ENCODE data around the gene GJE1.
"Not testable (repeated sequence)": the region's sequence is repeated elsewhere in the genome, so short reads cannot be mapped to it uniquely, and the experiment has no call there.

Gene GJE1

GRCh38 chr6:142153196-142153595, 20.5 kb downstream of the GJE1 start:
- FAIRE-seq (no peak), DNase-seq (ENCODE audit: insufficient read length, low spot score) (no peak)
- no peak for TF ChIP-seq CTCF (IDR thresholded peaks at IDR 0.05; ENCODE audit: insufficient read depth, missing control alignments)

DNA sequence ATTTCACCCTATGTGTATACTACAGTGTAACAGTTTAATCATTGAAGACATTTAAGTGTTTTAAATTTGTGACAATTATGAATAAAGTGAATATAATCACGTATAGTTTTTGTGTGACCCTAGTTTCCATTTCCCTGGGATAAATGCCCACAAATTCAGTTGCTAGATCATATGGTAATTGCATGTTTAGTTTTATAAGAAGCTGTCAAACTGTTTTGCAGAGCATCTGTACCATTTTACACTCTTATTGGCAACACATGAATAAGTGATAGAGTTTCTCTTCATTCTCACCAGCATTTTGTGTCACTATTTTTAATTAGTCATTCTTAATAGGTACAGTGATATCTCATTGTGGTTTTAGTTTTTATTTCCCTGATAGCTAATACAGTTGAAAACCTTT, 21.6 kb downstream of the GJE1 start:
- FAIRE-seq, result no peak
- no peak for TF ChIP-seq CTCF (IDR thresholded peaks at IDR 0.05; ENCODE audit: insufficient read depth, missing control alignments)
- no peak for DNase-seq (ENCODE audit: insufficient read length, low spot score)

- no peak for TF ChIP-seq CTCF (IDR thresholded peaks at IDR 0.05; ENCODE audit: insufficient read depth, missing control alignments)
These were observed 22.4 kb downstream of the GJE1 start for GRCh38 chr6:142155091-142155490.

DNA sequence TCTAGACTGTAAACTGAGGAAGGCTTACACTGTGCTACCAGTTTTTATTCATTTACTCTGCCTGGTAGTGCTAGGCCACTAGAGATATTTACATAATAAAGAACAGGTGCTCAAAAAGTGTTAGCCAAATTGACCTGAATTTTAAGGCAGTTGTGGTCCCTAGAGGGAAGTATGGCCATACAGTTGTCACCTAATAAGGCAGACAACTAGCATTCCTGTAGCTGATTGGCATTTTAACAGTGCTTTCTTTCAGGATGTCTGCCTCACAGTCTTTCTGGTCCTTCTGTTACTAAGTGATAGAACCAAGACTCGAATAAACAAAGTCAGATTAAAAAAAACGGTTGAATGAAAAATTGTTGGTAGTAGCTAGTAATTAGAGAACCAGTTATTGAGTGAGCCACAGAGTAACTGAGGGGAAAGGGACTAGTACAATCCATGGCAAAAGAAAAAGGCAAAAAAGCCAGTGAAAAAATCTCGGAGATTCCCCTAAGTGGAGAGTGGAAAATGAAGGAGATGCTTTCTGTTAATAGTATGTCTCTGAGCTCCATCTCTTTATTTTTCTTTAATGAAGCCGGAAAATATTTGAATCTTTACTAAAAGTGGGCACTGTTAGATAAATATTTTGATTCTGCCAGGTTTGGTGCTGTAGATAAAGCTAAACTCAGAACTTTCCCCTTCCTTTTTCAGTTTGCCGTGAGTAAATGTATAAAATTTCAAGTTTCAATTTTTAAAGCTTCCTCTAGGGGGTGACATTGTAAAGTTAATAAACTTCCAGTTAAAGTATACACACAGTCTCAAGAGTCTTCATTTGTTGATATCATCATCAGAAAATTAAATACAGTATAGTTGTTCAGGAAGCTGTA, 23.4 kb downstream of the GJE1 start:
- peak; percentile 44 for TF ChIP-seq CTCF (IDR thresholded peaks at IDR 0.05; ENCODE audit: insufficient read depth, missing control alignments)
- FAIRE-seq, result no peak
- DNase-seq (ENCODE audit: insufficient read length, low spot score), result no peak

More at GRCh38 chr6:142155091-142155490, 22.4 kb downstream of the GJE1 start:
- FAIRE-seq, result no peak
- no peak for DNase-seq (ENCODE audit: insufficient read length, low spot score)

GRCh38 chr6:142156758-142157068, 24.0 kb downstream of the GJE1 start:
- not testable (repeated sequence) for FAIRE-seq; DNase-seq (ENCODE audit: insufficient read length, low spot score)

DNA sequence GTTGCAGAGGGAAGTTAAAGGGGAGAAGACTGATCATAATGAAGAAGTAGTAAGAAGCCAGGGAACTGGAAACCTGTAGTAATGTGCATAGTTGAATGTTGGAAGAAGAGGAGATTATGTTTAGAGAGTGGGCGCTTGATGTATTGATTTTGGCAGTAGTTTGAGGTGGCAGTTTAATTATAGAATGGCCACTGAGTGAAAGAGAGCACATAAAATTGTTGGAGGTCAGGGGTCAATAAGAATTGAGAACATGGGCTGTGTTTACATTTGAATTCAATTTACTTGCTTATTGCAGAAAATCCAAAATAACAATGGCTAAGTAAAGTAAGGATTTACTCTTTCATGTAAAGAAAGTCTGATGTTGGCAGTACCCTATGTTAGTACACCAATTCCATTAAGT, 30.1 kb downstream of the GJE1 start:
- TF ChIP-seq CTCF (IDR thresholded peaks at IDR 0.05; ENCODE audit: insufficient read depth, missing control alignments), result no peak
- DNase-seq (ENCODE audit: insufficient read length, low spot score) (no peak), FAIRE-seq (no peak)

DNA sequence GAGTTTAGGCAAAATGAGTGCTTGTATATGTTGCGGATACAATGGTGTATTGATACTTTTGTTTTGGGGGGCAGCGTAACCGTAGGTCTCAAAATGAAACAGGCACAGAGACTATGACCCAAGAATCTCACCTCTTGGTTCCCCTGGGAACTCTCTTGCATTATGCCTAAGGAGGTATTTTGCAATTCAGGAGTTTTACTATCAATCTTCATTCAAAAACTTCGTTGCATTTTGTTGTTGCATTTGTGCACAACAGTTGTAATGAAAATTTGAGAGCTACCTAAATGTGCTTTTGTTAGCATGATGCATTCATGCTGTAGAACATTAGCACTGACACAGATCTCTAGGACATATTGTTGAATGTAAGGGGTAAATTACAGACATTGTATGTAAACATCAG, 32.5 kb downstream of the GJE1 start:
- no peak for TF ChIP-seq CTCF (IDR thresholded peaks at IDR 0.05; ENCODE audit: insufficient read depth, missing control alignments)
- DNase-seq (ENCODE audit: insufficient read length, low spot score) (no peak), FAIRE-seq (no peak)
